ENCODE data around the gene ARID4B.
"Not testable (repeated sequence)": the region's sequence is repeated elsewhere in the genome, so short reads cannot be mapped to it uniquely, and the experiment has no call there.

Gene ARID4B

DNA sequence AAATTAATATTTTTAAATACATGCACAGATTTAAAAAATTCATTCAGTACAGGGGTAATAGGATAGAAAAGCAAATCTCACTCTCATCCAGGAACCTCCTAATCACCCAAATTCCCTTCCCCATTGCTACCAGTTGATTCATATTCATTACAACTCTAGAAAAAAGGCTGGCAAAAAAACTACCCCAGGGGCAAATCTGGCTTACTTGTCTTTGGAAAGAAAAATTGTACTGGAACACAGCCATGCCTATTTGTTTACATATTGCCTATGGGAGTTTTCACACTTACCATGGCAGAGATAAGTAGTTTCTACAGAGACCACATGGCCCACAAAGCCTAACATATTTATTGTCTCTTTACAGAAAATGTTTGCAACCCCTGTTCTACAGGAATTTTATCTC is 158.0 kb downstream of the ARID4B start:
- H3K27me3 Mint-ChIP-seq (ENCODE audit: low read depth, poor library complexity), result peaks cover 3% of the 10 kb centered on the region
- H3K9me3 Mint-ChIP-seq, result no peaks in the 10 kb centered on the region
- no peaks in the 10 kb centered on the region for H3K4me1 Mint-ChIP-seq
- H3K36me3 Mint-ChIP-seq (ENCODE audit: low read depth), result peaks cover 71% of the 10 kb centered on the region
- no peak for DNase-seq
- H3K4me3 Mint-ChIP-seq, result no peak overlapping the region
- H3K27ac Mint-ChIP-seq, result no peak overlapping the region
- TF ChIP-seq, protein P1, sequence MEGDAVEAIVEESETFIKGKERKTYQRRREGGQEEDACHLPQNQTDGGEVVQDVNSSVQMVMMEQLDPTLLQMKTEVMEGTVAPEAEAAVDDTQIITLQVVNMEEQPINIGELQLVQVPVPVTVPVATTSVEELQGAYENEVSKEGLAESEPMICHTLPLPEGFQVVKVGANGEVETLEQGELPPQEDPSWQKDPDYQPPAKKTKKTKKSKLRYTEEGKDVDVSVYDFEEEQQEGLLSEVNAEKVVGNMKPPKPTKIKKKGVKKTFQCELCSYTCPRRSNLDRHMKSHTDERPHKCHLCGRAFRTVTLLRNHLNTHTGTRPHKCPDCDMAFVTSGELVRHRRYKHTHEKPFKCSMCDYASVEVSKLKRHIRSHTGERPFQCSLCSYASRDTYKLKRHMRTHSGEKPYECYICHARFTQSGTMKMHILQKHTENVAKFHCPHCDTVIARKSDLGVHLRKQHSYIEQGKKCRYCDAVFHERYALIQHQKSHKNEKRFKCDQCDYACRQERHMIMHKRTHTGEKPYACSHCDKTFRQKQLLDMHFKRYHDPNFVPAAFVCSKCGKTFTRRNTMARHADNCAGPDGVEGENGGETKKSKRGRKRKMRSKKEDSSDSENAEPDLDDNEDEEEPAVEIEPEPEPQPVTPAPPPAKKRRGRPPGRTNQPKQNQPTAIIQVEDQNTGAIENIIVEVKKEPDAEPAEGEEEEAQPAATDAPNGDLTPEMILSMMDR (IDR thresholded peaks at IDR 0.05), result no peak

DNA sequence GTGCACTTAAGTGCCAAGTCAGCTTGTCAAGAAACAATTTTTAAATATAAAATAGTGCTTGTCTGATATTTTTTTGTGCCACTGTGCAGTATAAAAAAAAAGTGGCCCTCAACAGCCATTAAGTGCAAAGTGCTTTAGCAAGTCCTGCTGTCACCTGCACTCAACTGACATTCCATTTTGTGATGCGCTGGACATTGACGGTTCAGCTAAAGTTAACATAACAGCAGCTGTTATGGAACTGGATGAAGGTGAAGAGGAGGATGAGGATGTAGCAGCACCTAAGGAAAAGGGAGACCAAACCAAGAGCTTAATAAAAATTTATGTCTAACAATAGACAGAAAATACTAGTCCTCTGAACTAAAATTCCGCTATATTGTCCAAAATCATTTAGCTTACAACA is 159.6 kb downstream of the ARID4B start:
- Mint-ChIP-seq H3K4me1 (no peaks in the 10 kb centered on the region), H3K9me3 (no peaks in the 10 kb centered on the region), H3K27ac (peak overlapping the region; percentile 37), H3K27me3 (ENCODE audit: low read depth, poor library complexity) (peaks cover 3% of the 10 kb centered on the region), H3K4me3 (no peak overlapping the region), H3K36me3 (ENCODE audit: low read depth) (peaks cover 65% of the 10 kb centered on the region)
- TF ChIP-seq, protein P1 (IDR thresholded peaks at IDR 0.05), result no peak
- no peak for DNase-seq

DNA sequence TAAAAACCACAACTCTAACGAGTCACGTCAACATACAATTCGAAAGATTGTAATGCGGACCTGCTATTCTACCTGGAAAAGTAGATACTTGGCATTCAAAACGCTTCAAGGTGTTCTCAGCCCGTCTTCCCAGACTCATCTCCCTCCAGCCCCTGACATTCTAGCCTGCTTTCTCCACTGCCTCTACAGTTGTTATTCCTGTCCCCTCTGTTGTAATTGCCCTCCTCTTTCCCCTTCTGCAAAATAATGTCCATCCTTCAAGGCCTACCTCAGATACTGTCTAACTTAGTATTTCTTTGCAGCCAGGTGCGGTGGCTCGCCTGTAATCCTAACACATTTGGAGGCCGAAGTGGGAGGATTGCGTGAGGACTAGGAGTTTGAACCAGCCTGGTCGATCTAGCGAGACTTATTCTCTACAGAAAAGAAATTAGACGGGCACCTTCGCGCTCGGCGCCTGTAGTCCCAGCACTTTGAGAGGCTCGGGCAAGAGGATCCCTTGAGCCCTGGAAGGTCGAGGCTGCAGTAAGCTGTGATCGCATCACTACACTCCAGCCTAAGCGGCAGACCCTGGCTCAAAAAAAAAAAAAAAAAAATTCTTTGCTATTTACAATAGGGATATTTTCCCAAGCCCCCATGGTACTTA is 166.2 kb downstream of the ARID4B start:
- TF ChIP-seq, protein P1 (IDR thresholded peaks at IDR 0.05), result no peak
- no peak for DNase-seq
- peaks cover 10% of the 10 kb centered on the region for H3K36me3 Mint-ChIP-seq (ENCODE audit: low read depth)
- H3K9me3 Mint-ChIP-seq, result no peaks in the 10 kb centered on the region
- peaks cover 22% of the 10 kb centered on the region for H3K4me1 Mint-ChIP-seq
- no peaks in the 10 kb centered on the region for H3K27me3 Mint-ChIP-seq (ENCODE audit: low read depth, poor library complexity)
- peak overlapping the region; percentile 99 for H3K4me3 Mint-ChIP-seq
- peak overlapping the region; percentile 98 for H3K27ac Mint-ChIP-seq

DNA sequence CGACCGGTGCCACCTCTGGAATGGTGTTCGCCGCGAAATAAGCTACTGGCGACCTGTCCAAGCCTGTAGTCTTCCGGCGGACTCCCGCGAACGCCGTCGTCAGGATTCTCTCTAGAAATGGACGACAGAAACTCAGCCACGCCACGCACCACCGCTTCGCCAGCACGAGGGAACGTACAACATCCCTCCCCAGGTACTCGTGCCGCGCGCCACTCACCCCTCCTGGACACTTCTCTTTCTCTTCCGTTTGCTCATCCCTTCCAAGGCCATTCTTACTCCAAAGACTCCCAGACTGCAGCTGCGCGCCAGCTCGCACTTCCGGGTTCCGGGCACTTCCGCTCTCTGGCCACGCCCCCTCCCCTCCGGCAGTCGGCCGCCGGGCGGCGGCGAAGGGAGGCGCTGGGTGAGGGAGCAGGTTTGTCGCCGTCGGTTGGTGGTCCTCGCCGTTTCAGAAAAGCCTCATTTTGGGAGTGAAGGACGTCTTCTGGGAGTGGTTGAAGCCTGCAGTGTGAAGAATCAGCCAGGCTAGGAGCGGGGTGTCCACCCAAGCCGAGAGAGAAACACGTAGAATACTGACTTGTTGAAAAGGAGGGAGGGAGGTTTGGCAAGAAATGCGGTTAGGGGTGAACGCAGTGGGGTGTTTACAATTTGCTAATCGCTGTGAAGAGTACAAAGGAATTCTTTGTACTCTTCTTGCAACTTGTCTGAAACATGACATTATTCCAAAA is 166.9 kb downstream of the ARID4B start, which contains the start of gene RBM34:
RBM34 (minus strand) TSS at position 294 of the 728 bp plus-strand sequence; CDS start at position 270, 24 bp downstream.
- DNase-seq, result peak; percentile 96
- peaks cover 10% of the 10 kb centered on the region for H3K36me3 Mint-ChIP-seq (ENCODE audit: low read depth)
- H3K4me1 Mint-ChIP-seq, result peaks cover 22% of the 10 kb centered on the region

DNA sequence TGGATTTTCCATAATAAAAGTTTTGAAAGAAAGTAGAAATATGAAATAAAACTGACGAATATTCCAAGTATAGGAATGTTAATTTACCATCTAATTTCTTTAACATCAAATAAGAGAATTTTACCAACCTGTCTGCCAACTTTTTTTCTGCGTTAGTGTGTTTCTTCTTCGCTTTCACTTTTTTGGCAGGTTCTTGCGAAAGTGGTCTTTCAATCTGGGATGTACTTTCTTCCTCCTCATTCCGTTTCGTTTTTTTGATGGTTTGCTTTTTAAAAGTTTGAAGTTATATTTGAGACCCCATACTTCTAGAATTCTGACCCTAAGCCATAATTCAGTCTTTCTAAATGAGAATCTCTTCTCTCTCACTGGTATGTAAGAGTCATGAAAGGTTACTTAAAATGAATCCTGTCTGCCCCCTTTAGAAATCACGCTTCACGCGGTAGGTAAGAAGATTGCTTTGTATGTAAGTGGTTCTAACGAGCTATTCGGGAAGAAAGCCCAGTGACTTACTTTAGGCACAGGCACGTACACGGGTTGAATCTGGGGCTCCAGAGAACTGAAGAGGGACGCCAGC is 167.5 kb downstream of the ARID4B start:
- peak overlapping the region; percentile 98 for H3K27ac Mint-ChIP-seq
- no peaks in the 10 kb centered on the region for H3K9me3 Mint-ChIP-seq
- peaks cover 10% of the 10 kb centered on the region for H3K36me3 Mint-ChIP-seq (ENCODE audit: low read depth)
- peak overlapping the region; percentile 99 for H3K4me3 Mint-ChIP-seq
- peaks cover 22% of the 10 kb centered on the region for H3K4me1 Mint-ChIP-seq
- TF ChIP-seq, protein P1 (IDR thresholded peaks at IDR 0.05), result no peak
- no peaks in the 10 kb centered on the region for H3K27me3 Mint-ChIP-seq (ENCODE audit: low read depth, poor library complexity)
- DNase-seq, result no peak

More for the DNA sequence above, 166.9 kb downstream of the ARID4B start, which contains the start of gene RBM34:
- peak within 1 kb of the TSS; percentile 98 for H3K27ac Mint-ChIP-seq
- H3K9me3 Mint-ChIP-seq, result no peaks in the 10 kb centered on the region
- H3K4me3 Mint-ChIP-seq, result peak within 1 kb of the TSS; percentile 99
- no peaks in the 10 kb centered on the region for H3K27me3 Mint-ChIP-seq (ENCODE audit: low read depth, poor library complexity)
- TF ChIP-seq, protein P1 (IDR thresholded peaks at IDR 0.05), result no peak

DNA sequence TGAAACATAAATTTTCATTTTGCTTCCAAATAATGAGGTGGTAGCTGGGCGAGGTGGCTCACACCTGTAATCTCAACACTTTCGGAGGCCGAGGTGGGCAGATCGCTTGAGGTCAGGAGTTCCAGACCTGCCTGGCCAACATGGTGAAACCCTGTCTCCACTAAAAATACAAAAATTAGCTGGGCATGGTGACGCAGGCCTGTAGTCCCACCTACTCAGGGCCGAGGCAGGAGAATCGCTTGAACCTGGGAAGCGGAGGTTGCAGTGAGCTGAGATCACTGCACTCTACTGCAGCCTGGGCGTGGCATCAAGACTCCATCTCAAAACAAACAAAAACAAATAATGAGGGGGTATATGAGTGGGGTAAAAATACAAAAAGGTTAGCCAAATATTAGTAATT is 168.0 kb downstream of the ARID4B start:
- Mint-ChIP-seq H3K4me3 (peak overlapping the region; percentile 99), H3K36me3 (ENCODE audit: low read depth) (peaks cover 11% of the 10 kb centered on the region), H3K4me1 (peaks cover 22% of the 10 kb centered on the region)
- not testable (repeated sequence) for H3K9me3 Mint-ChIP-seq; DNase-seq; H3K27ac Mint-ChIP-seq; H3K27me3 Mint-ChIP-seq (ENCODE audit: low read depth, poor library complexity)

DNA sequence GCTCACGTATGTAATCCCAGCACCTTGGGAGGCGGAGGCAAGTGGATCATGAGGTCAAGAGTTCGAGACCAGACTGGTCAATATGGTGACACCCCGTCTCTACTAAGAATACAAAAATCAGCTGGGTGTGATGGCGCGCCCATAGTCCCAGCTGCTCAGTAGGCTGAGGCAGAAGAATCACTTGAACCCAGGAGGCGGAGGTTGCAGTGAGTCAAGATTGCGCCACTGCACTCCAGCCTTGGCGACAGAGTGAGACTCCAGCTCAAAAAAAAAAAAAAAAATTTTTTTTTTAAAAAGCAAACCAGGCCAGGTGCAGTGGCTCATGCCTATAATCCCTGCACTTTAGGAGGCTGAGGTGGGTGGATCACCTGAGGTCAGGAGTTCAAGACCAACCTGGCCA is 168.7 kb downstream of the ARID4B start:
- H3K4me1 Mint-ChIP-seq, result peaks cover 22% of the 10 kb centered on the region
- H3K9me3 Mint-ChIP-seq; DNase-seq; H3K27ac Mint-ChIP-seq; H3K27me3 Mint-ChIP-seq (ENCODE audit: low read depth, poor library complexity): not testable (repeated sequence)
- peaks cover 14% of the 10 kb centered on the region for H3K36me3 Mint-ChIP-seq (ENCODE audit: low read depth)
- peak overlapping the region; percentile 99 for H3K4me3 Mint-ChIP-seq

Data from nephron progenitor cell (in vitro differentiated cells).